Measurements from ENCODE around the gene RND3.

The RND3 gene

DNA sequence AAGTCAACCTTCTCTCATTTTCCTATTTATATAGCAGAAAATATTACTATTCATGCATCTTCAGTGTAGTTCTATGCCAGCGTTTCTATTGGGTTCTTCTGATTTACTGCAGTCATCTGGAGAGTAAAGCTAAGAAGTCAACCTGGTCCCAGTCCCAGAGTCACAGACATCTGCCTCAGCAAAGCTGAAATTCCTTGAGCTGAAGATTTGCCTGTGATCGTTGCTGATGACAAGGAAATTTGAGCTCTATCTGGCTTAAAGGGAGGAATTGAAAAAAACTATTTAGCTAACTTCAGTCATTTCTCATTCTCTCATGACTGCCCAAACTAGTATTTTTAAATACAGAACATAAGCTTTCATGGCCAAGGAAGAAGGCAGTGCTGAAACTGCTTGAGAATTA lies 45.7 kb downstream of the RND3 start:
- no peaks in the 10 kb centered on the region for H3K27me3 Mint-ChIP-seq
- H3K4me3 Mint-ChIP-seq = no peak overlapping the region
- no peak overlapping the region for H3K27ac Mint-ChIP-seq
- no peaks in the 10 kb centered on the region for H3K36me3 Mint-ChIP-seq
- H3K9me3 Mint-ChIP-seq = peaks cover 13% of the 10 kb centered on the region
- no peaks in the 10 kb centered on the region for H3K4me1 Mint-ChIP-seq

DNA sequence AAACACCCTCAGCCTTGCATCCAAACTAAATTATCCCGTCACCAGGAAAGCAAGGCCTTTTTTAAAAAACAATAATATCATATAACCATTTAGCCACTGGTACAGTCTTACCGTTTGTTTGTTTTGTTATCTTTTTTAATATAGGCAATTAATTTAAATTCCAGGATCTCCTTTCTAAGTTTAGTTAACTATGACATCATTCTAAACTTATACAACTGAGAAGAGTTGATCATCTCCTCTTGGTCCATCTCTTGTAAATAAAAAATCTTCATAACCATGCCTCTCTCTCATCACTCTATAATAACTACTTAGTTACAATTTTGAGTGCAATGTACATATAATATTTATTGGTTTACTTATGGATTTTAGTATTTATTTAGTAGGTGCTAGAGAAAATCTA lies 46.2 kb downstream of the RND3 start:
- H3K36me3 Mint-ChIP-seq = no peaks in the 10 kb centered on the region
- H3K9me3 Mint-ChIP-seq = peaks cover 13% of the 10 kb centered on the region
- no peaks in the 10 kb centered on the region for H3K27me3 Mint-ChIP-seq
- no peaks in the 10 kb centered on the region for H3K4me1 Mint-ChIP-seq
- H3K27ac Mint-ChIP-seq = no peak overlapping the region
- no peak overlapping the region for H3K4me3 Mint-ChIP-seq

DNA sequence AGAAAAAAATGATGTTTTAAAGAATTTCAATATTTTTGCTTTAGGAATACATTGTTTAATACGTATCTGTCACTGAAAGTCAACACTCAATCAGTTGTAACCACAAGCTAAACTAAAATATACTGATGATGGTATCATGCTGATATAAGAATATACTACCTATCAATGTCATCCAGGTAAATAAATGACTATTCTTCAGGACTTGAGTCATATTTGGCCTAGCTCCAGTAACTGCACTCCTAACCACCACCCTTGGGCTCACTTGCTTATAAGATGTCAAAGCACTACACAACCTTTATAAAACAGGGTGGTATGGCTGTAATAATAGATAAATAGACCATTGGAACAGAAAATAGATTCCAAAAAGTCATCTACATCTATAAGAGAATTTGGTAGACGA lies 48.8 kb downstream of the RND3 start:
- Mint-ChIP-seq H3K36me3 (no peaks in the 10 kb centered on the region), H3K4me1 (no peaks in the 10 kb centered on the region), H3K27ac (no peak overlapping the region), H3K27me3 (no peaks in the 10 kb centered on the region), H3K9me3 (peaks cover 5% of the 10 kb centered on the region), H3K4me3 (no peak overlapping the region)

DNA sequence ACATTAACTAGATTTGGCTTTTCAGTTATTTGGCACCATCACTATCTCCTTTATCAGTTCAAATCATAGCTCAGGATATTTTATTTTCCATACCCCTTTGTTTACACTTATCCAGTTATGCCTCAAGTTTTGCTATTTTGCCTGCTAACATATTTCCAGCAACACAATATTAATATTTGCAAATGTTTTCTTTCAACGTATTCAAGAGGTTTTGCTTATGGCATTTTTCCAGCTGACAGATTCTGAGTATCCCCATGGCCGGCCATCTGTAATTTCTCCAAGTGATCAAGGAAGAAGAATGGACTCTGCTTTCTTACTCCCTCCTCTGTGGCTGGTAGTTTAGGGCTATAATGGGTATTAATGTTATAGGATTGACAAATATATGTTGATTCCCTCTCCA lies 49.4 kb downstream of the RND3 start:
- Mint-ChIP-seq H3K9me3 (peaks cover 5% of the 10 kb centered on the region), H3K27me3 (no peaks in the 10 kb centered on the region), H3K4me3 (no peak overlapping the region), H3K4me1 (no peaks in the 10 kb centered on the region), H3K27ac (no peak overlapping the region), H3K36me3 (no peaks in the 10 kb centered on the region)

DNA sequence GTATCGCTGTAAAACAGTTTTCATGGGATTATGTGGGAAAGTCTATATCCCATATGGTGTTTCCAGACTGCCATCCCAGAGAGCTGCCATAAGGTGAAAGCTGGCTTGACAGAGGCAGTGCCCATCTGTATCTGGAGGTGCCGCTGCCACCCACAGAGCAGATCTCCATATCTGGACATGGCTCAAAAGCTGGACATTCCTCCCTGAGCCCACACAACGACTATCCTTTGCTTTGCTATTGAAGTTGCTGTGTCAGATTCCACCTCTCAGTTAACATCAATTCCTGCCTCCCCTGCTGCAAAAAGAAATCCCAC lies 55.2 kb downstream of the RND3 start:
- H3K36me3 Mint-ChIP-seq = no peaks in the 10 kb centered on the region
- H3K9me3 Mint-ChIP-seq = no peaks in the 10 kb centered on the region
- H3K27me3 Mint-ChIP-seq = no peaks in the 10 kb centered on the region
- no peak overlapping the region for H3K4me3 Mint-ChIP-seq
- no peaks in the 10 kb centered on the region for H3K4me1 Mint-ChIP-seq
- no peak overlapping the region for H3K27ac Mint-ChIP-seq

DNA sequence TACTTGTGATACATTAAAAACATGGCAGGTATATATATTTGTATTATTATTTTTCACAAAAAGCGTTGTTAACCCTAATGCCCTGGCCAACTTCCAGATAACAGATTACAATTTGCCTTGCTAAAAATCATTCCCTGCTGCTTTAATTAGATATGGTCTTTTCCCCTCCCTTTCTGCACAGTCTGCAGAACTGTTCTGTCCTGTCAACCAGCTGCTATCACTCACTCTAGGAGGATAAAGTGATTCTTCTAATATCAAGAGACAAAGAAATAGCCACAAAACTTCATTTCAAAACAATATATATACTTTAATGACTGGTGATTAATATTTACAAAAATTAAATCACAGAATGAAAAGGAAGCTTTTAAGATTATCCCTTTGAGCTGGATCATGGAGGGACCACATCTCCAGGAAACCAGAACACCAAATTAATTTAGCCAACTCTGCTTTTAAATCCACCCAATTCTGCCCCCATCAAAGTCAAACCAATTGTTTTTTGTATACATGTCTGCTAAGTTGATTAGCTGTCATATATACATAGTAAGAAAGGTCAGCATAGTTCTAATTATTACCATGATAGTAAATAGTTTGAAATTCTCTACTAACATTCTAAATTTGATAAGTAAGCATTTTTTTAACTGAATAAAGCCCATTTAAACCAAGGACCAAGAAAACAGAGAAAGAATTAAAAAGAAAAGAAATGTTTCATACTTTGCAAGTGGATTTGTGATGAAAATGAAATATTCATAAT lies 55.7 kb downstream of the RND3 start:
- Mint-ChIP-seq H3K36me3 (no peaks in the 10 kb centered on the region), H3K9me3 (no peaks in the 10 kb centered on the region), H3K27me3 (no peaks in the 10 kb centered on the region), H3K27ac (no peak overlapping the region), H3K4me3 (no peak overlapping the region), H3K4me1 (no peaks in the 10 kb centered on the region)

DNA sequence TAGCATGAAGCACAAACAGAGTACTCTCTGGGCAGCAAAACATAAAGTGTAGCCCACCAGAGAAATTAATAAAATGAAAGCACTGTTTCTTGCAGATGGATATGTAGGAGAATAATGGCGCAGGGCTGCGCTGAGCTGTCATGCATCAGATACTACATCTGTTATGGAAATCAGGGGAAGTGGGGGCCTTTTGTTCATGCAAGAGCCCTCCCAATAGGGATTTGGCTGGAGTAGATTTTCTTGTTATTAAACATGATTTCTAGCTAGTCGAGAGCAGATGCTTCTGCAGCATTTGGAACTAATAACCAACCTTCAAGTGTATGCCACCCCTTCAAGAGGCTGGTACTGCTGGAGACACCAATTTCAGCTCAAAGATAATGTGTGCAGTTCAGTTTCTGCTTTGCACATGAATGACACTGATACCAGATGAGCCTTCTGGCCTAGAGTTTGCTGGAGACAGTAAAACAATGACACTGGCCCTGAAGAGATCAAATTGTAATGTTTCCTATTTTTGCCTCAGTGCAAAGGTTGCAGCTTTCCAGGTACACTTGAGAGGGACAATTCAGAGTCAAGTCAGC lies 58.0 kb downstream of the RND3 start:
- Mint-ChIP-seq H3K4me3 (no peak overlapping the region), H3K27ac (no peak overlapping the region), H3K9me3 (no peaks in the 10 kb centered on the region), H3K4me1 (no peaks in the 10 kb centered on the region), H3K36me3 (no peaks in the 10 kb centered on the region), H3K27me3 (peaks cover 3% of the 10 kb centered on the region)

- H3K27ac Mint-ChIP-seq = no peak overlapping the region
- H3K36me3 Mint-ChIP-seq = no peaks in the 10 kb centered on the region
- no peaks in the 10 kb centered on the region for H3K4me1 Mint-ChIP-seq
- H3K27me3 Mint-ChIP-seq = peaks cover 3% of the 10 kb centered on the region
- H3K9me3 Mint-ChIP-seq = no peaks in the 10 kb centered on the region
- no peak overlapping the region for H3K4me3 Mint-ChIP-seq
Observed at GRCh38 chr2:150428641-150429040, 58.8 kb downstream of the RND3 start.

DNA sequence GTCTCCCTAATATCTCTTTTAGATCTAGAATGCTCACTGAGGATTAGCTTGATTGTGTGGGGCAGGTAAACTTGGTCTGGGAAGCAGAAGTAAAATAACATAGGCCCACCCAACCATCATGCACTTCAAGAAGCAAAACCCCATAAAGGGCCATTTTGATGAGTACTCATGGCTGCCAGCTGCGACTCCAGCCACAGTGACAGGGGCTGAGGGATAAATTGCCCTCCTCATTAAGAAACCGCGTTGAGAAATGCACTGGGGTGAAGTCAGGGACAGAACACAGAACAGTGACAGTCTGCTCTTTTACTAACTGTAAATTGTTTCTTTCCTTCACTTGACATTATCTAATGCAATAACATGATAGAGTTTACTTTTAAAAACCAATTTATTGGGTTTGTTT lies 60.2 kb downstream of the RND3 start:
- no peaks in the 10 kb centered on the region for H3K9me3 Mint-ChIP-seq
- no peak overlapping the region for H3K27ac Mint-ChIP-seq
- peaks cover 3% of the 10 kb centered on the region for H3K27me3 Mint-ChIP-seq
- no peak overlapping the region for H3K4me3 Mint-ChIP-seq
- H3K36me3 Mint-ChIP-seq = no peaks in the 10 kb centered on the region
- no peaks in the 10 kb centered on the region for H3K4me1 Mint-ChIP-seq

GRCh38 chr2:150426724-150427123 lies 60.7 kb downstream of the RND3 start:
- Mint-ChIP-seq H3K4me1 (no peaks in the 10 kb centered on the region), H3K4me3 (no peak overlapping the region), H3K36me3 (no peaks in the 10 kb centered on the region), H3K27ac (no peak overlapping the region), H3K9me3 (no peaks in the 10 kb centered on the region), H3K27me3 (peaks cover 3% of the 10 kb centered on the region)

DNA sequence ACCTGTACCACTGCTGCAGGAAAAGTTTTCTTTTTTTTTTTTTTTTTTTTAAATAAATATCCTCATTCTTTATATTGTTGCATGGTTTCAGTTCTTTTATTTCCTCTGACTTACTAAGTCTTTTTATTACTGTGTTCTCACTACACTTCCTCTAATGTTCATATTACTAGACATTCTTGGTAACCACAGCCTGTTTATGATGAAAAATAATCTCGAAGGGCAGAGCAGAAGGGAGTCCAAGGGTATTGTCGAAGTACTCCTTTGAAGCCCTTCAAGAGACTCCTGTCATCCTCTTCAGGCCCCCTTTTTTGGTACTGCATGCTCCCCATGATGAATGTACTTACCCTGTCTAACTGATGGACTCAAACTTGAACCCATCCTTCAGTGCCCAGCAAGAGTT lies 61.2 kb downstream of the RND3 start:
- H3K27me3 Mint-ChIP-seq = peaks cover 3% of the 10 kb centered on the region
- H3K4me3 Mint-ChIP-seq = no peak overlapping the region
- H3K4me1 Mint-ChIP-seq = no peaks in the 10 kb centered on the region
- no peaks in the 10 kb centered on the region for H3K9me3 Mint-ChIP-seq
- no peaks in the 10 kb centered on the region for H3K36me3 Mint-ChIP-seq
- H3K27ac Mint-ChIP-seq = no peak overlapping the region

GRCh38 chr2:150425121-150425955 lies 62.1 kb downstream of the RND3 start:
- Mint-ChIP-seq H3K4me1 (no peaks in the 10 kb centered on the region), H3K9me3 (no peaks in the 10 kb centered on the region), H3K36me3 (no peaks in the 10 kb centered on the region), H3K27me3 (peaks cover 3% of the 10 kb centered on the region), H3K4me3 (no peak overlapping the region), H3K27ac (no peak overlapping the region)

GRCh38 chr2:150424406-150424805 lies 63.1 kb downstream of the RND3 start:
- no peaks in the 10 kb centered on the region for H3K9me3 Mint-ChIP-seq
- no peaks in the 10 kb centered on the region for H3K4me1 Mint-ChIP-seq
- H3K36me3 Mint-ChIP-seq = no peaks in the 10 kb centered on the region
- H3K27ac Mint-ChIP-seq = no peak overlapping the region
- H3K4me3 Mint-ChIP-seq = no peak overlapping the region
- H3K27me3 Mint-ChIP-seq = peaks cover 3% of the 10 kb centered on the region

- H3K4me1 Mint-ChIP-seq = no peaks in the 10 kb centered on the region
- no peaks in the 10 kb centered on the region for H3K36me3 Mint-ChIP-seq
- H3K4me3 Mint-ChIP-seq = no peak overlapping the region
- H3K27ac Mint-ChIP-seq = no peak overlapping the region
- peaks cover 6% of the 10 kb centered on the region for H3K9me3 Mint-ChIP-seq
- H3K27me3 Mint-ChIP-seq = peaks cover 3% of the 10 kb centered on the region
Observed at GRCh38 chr2:150421126-150421651, 66.3 kb downstream of the RND3 start.

DNA sequence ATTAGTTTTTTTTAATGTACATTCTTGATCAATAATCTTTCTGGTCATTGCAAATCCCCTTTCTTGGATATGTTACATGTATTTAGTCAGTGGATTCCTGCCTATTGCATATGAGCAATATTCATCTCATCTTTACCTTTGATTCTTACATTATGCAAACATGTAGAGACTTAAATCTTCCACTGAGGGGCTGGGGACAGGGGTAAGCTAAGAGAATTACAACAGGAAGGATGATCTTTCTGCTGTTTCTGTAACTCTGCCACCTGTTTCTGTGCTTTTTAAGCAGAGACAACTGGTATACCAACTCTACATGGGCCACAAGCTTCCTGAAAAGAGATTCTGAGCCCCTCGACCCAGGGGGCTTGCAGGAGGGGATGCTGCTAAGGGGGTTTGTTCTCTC lies 68.6 kb downstream of the RND3 start:
- H3K9me3 Mint-ChIP-seq = peaks cover 6% of the 10 kb centered on the region
- H3K4me3 Mint-ChIP-seq = no peak overlapping the region

More for the DNA sequence above, 68.6 kb downstream of the RND3 start:
- no peaks in the 10 kb centered on the region for H3K27me3 Mint-ChIP-seq
- H3K4me1 Mint-ChIP-seq = no peaks in the 10 kb centered on the region
- no peak overlapping the region for H3K27ac Mint-ChIP-seq
- H3K36me3 Mint-ChIP-seq = no peaks in the 10 kb centered on the region

Measured in activated naive CD4-positive, alpha-beta T cell treated with anti-CD3 and anti-CD28 coated beads, Interleukin-2, amount 50 U/mL, for 24 hours (primary cell).